NCI-H526 (cell line): Measurements from ENCODE around the gene PFDN4.
"Not testable (repeated sequence)": the region's sequence is repeated elsewhere in the genome, so short reads cannot be mapped to it uniquely, and the experiment has no call there.

ENCODE experiments used
- DNase-seq, 2 experiments: peaks; one replicate each; lab custom pipeline; 2025; lab: John Stamatoyannopoulos, UW

The PFDN4 gene

DNA sequence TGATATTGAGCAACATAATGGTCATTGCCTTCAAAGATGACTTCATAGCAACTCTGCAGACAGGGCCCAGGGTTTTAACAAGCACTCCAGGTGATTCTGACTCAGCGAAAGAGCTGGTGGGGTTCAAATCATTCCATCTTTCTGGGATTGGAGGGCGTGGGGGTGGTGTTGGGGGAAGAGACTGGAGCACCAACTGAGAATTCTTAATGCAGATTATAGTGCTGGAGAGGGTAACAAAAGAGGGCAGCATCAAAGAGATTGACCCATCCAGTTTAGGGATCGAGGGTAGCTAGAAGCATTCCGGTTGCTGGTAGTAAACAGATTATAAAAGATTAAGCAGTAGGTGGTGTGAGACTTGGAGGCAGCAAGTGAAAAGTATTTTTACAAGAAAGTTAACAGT lies 15.9 kb downstream of the PFDN4 start:
- no peak for DNase-seq

DNA sequence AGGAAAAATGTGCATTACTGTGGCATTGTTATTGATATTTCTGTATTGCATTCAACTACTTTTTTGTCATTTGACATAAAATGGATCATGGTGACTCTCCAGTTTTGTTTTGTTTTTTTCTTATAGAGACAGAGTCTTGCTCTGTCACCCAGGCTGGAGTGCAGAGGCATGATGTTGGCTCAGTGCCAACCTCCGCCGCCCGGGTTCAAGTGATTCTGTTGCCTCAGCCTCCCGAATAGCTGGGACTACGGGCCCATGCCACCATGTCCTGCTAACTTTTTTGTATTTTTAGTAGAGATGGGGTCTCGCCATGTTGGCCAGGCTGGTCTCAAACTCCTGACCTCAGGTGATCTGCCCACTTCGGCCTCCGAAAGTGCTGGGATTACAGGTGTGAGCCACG lies 16.8 kb downstream of the PFDN4 start:
- not testable (repeated sequence) for DNase-seq

DNA sequence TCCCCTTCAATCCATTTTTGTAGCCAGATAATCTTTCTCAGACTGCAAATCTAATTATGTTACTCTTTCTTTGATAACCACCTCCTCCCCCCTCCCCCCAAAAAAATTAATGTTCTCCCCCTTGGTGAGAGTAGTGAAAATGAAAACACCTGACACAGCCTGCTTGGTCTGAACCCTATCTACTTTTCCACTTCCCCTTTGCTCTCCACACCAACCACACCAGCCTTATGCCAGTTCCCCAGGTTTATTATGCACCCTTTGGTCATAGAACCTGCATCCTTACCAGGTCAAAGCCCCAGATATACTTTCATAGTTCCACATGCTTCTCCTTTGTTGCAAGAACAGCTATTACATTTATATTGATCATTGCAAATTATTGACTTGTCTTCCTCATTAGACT lies 19.4 kb downstream of the PFDN4 start:
- no peak for DNase-seq

DNA sequence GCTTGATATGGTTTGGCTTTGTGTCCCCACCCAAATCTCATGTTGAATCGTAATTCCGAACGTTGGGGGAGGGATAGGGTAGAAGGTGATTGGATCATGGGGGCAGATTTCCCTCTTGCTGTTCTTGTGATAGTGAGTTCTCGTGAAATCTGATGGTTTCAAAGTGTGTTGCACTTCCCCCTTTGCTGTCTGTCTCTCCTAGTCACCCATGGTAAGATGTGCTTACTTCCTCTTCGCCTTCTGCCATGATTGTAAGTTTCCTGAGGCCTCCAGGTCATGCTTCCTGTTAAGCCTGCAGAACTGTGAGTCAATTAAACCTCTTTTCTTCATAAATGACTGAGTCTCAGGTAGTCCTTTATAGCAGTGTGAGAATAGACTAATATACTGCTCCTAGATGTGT lies 19.9 kb downstream of the PFDN4 start:
- DNase-seq, result no peak

DNA sequence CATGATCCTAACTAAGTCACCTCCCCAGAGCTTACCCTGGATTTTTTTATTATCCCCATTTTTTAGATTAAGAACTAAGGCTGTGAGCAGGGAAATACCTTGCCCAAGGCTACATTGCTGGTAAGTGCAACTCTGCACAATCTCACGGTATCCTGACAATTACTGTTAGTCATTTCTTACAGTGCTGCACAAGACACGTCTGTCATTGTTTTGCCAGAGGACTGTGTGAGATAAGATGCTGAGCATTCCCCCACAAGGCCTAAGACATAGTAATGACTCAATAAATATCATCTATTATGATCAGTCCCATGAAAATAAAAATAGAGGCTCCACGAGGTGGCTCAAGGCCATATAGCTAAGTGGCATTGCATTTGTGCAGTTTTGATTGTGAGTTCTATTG lies 21.0 kb downstream of the PFDN4 start:
- no peak for DNase-seq

DNA sequence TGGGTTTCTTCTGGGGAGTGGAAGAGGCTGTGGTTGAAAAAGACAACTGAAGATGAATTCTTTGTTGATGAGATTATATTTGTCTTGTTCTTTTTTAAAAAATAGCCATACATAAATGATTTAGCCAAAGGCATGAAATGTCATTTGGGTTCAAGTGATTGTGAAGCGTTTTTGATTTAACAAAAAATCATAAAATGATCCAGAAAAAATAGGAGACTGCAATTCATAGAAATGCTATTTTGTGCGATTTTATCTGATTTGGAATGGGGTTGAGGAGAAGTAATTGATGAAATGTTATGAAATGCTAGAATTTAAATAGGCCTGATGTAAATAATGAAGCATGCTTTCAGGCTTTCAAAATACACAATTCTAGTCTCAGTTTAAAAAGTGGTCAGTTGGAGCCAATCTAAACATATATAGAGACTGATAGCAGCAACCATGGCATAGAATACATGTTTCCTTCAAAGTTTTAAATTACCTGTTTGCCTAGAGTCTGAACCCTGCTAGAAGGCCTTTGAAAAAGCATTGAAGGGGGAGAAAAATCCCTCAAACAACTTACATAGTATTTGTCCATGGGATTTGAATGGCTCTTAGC lies 21.8 kb downstream of the PFDN4 start:
- DNase-seq, result no peak

DNA sequence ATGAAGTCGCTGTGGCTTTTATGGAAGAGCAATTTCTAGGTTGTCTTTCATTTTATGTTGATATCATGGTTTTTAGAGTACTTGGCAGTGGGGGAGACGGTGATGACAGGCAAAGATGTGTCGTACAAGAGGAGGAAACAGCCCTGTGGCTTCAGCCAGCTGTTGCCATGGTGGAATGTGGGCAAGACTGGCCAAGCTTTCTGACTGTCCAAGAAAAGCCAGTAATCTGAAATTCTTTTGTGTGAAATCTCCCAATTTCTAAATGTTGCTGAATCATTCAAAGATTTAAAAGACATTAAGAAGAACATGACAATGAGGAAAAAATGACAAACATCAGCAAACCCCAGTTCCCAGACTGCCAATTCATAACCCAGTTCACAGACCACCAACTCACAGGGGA lies 23.1 kb downstream of the PFDN4 start:
- DNase-seq, result no peak

DNA sequence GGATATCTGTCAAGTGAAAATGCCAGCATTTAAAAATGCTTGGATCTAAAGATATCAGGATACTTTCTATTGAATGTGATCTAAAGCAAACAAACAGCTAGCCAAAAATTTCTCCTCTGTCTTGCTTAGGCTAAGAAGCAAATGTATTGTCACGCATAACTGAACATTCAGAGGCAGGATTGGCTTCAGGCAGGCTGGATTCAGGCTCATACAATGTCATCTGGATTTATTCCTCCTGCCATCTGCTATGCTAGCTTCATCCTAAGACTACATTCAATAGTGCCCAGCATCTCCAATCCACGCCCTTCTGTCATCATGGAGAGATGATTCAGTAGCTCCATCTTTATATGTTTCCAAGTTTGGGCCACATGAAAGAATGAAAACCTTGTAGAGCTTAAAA lies 27.1 kb downstream of the PFDN4 start:
- no peak for DNase-seq

DNA sequence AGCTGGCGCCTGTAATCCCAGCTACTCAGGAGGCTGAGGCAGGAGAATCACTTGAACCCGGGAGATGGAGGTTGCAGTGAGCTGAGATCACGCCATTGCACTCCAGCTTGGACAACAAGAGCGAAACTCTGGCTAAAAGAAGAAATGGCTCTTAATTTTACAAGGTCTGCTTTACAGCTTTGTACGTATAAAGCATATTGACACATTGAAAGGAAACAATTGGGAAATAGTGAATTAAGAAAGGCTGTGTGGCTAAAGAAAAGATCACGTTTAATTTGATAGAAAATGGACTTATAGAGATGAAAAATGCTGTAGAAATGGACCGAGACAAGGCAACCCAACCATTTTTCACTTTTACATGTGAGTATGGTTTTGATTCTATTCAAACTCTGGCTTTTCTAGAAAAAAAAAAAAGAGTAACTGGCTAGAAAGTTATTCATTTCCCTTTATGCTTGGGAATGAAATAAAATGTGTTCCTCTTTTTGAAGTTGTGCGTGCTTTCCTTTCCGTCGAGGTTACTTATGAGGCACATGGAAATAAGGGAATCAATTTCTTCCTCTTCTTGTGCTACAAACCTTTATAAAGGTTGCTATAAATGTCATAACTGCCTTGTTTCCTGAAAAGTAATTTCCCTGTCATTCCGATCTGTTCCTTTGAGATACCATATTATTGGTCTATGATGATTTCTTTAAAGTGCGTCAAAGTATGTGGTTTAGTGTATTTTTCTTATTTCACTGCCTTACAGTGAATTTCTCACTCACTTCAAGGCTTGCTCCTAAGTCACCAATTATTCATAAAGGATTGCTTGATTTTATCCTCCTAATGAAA lies 29.4 kb downstream of the PFDN4 start:
- DNase-seq, result no peak

DNA sequence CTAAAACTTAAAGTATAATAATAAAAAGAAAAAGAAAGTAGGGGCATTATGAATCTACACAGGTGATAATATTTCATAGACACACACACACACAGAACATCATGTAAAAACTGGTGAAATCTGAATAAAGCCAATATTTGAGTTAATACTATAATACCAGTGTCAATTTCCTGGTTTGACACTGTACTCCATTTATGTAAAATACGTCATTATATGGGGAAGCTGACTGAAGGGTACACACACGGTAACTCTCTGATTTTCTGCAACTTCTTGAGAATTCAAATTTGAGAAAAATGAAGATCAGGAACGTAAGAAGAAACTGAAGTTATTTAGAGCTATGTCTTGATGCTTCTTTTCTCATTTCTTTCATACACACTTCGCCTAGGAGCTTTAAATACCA lies 36.2 kb downstream of the PFDN4 start:
- no peak for DNase-seq

DNA sequence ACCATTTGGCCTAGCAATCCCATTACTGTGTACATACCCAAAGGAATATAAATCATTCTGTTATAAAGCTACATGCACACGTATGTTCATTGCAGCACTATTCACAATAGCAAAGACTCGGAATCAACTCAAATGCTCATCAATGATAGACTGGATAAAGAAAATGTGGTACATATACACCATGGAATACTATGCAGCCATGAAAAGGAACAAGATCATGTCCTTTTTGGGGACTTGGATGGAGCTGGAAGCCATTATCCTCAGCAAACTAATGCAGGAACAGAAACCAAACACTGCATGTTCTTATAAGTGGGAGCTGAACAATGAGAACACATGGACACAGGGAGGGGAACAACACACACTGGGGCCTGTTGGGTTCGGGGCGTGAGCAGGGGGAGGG lies 40.8 kb downstream of the PFDN4 start:
- DNase-seq, result not testable (repeated sequence)

DNA sequence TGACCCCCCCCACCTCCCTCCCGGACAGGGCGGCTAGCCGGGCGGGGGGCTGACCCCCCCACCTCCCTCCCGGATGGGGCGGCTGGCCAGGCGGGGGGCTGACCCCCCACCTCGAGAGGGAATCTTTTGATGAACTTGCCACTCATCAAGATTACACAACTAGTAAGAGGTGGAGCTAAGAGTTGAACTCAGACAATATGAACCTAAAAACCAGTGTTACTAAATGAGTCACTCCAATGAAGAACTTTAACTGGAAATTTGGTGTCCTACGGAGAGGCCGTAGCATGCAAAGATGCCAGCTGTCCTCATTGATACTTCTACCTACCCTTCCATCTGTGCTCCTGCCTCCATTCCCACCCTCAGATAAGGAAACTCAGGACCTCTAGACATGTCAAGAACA lies 42.8 kb downstream of the PFDN4 start:
- no peak for DNase-seq

DNA sequence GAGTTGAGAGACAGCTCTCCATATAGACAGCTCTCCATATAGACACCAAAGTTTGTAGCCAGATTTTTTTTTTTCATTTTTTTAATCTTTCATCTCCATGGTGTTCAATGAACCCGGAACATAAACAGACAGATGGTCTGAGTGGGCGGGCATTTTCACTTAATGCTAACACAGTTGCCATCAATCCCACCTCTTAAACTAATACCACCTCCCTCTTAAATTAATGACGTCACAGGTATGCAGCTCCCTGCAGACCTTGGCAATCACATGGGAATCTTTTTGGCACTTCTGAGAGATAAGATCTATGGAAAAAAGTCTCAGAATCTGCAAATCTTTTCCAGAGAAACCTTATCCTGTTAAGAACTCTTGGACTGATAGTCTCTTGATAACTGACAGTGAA lies 43.2 kb downstream of the PFDN4 start:
- no peak for DNase-seq

DNA sequence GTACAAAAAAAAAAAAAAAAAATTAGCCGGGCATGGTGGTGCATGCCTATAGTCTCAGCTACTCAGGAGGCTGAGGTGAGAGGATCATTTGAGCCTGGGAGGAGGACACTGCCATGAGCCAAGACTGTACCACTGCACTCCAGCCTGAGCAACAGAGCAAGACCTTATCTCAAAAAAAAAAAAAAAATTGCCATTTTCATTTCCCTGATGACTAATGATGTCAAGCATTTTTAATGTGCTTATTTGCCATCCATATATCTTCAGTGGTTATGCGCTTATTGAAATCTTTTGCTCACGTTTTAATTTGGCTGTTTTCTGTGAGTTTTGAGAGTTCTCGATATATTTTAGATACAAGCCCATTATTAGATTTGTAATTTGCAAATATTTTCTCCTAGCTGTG lies 46.7 kb downstream of the PFDN4 start:
- no peak for DNase-seq

DNA sequence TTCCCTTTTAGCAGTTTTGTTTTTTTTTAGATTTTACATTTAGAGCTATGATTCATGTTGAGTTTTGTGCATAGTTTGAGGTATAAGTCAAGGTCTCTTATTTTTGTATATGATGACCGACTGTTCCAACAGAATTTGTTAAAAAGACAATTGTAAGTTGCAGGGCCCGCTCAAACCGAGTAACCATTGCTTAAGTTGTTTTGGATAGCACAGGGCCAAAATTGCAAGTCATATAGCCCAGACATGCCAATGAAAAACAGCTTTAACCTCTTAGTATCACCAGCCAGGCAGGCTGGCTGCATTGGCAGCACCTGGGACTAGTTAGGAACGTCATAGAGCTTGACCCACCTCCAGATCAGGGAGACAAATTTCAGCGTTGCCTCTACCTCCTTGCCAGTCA lies 47.3 kb downstream of the PFDN4 start:
- no peak for DNase-seq

DNA sequence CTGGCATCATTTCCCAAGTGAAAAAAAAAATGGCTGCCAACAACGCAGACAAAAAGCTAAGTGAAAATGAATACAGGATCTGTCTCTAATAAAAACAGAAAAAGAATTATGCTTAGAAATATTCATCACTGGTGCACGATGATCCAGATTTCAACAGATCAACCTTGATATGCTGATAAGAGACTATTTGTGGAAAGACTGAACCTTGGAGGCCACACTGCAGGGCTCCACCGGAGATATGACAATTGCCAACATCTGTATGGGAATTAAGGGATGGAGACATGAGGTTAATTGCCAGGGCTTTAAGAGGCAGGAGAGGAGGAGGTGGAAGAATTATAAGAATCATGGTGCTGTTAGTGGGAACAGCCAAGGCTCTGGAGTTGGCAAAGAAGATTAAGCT lies 48.3 kb downstream of the PFDN4 start:
- DNase-seq, result no peak

DNA sequence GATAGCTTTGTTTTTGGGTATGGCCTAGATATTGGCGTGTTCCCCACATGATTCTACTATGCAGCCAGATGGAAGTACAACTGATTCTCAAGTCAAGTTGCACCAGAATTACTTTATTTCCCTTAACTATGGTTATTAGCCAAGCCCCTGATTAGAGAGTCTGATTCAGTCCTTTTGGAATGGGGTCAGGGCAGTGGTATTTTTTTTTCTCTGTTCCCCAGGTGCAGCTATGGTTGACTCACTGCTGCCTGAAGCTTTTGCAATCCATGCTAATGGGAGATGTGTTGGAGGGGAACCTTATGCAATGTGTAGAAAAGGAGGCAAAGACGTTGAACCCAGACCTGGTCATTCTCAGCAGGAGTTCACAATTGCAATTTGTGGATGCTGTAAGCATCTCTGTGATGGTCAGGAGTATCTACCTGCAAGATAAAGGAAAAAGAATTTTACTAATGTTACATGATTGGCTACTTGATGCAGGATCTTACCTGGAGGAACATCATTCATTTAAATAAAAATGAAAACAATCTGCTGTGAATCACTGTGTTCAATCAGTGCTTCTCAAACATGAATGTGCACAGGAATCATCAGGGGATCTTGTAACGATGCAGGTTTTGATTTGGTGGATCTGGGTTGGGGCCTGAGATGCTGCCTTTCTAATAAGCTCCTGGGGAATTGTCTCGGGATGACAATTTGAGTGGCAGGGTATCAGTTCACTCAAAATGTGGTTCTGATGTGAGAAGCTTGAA lies 49.4 kb downstream of the PFDN4 start:
- DNase-seq, result no peak

DNA sequence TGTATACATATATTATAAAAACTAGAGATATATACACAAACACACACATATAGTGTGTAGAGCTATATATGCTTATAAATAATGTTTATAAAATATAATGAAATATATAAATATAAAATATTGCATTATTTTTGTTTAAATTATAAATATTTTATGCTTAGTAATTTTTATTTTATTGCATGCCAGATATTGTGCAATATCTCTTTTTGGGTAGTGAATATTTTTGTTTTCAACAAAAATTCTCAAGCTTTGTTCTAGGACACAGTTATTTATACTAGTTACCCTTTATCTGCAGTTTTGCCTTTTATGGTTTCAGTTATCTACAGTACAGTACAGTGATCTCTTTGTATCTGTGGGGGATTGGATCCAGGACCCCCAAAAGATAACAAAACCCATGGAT lies 52.2 kb downstream of the PFDN4 start:
- no peak for DNase-seq

DNA sequence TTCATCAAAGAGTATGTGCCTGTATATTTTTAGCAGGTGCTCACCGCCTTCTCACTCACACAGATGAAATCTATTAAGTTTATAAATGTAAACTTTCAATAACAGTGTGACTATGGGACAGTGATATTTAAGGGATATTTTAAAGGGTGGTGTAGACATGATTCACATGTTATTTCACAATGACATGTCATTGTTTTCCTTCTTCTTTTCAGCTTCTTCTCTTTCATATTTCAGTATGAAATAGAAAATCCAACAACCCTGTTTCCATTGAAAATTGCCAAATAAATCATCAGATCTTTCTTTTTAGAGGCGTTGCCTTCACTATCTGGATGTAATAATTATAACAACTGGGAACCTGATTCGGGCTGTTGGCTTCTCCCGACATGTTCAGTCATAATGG lies 54.8 kb downstream of the PFDN4 start:
- no peak for DNase-seq

DNA sequence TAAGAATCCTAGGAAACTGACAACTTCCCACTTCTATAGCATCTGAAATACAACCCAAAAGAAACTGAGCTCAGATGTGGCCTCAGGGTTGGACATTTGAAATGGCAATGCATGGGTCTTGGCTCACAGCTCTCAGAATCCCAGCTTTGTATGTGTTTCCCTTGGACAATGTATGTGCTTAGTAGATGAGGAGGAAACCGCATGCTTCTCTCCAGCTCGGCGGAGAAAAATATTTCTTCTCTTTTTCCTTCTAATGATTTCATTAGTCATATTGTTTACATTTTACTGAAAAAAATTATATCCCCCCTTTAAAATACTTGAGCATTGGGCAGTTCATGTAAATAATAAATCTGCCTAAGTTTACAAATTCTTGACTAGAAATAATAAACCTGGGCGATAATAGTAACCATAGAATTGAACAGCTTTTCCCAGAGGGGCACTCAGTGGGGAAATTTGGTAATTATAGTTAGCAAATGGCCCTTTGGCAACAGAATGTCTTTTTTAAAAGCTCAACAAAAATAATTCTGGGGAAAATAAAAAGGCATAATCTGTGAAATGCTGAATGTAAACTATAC lies 55.3 kb downstream of the PFDN4 start:
- DNase-seq, result no peak

DNA sequence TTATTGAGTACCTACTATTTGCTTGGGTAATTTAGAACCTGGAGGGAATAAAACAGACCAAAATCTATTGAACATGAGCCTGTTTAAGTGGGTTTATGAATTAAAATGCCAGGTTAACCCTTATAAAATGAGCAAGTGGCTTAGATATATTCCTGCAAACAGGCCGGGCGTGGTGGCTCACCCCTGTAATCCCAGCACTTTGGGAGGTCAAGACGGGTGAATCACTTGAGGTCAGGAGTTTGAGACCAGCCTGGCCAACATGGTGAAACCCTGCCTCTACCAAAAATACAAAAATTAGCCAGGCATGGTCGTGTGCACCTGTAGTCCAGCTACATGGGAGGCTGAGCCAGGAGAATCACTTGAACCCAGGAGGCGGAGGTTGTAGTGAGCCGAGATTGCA lies 57.9 kb downstream of the PFDN4 start:
- not testable (repeated sequence) for DNase-seq

DNA sequence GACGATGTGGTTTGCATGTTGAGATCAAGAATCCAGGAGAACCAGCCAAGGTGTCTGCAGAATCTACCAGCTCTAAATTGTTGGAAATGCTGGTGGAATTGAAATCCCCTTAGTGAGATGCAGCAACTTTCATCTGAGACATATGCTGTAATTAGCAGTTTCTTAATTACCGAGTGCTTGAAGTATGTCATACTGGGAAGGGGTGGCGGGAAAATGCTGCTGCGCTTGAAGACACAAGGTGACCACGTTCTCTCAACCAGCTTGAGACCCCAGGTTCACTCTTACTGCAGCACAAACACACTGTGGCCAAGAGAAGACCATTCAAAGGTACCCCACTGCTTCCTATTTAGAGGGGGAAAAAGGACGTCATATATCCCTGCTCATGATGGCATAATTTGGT lies 59.0 kb downstream of the PFDN4 start:
- DNase-seq, result no peak

DNA sequence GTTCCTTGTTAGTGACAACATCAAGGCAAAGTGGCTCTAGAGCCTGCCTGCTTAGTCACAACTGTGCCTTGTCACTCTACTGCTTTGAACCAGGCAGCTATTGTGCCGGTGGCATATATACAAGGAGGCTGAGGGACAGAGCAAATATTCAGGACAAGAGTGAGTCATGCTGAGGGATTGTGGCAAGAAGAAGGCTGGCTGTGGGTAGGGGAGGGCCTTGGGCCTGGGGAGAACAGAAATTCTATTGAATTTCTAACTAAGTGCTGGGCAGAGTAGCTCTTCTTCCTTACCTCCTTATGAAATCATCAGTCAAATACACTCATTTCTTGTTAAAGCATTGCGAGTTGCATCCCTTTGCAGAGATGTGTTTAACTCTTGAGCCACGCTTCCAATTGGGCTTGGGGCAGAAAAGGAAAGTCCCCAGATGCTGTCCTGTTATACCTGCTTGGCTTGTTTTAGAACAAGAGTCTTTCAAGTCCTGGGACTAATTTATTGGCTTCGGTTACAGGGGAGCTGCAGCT lies 59.7 kb downstream of the PFDN4 start:
- no peak for DNase-seq
